Neural cell (in vitro differentiated cells): ENCODE measurements around the gene HIC1. TPM values are rescaled to one million over a fixed set of nuclear protein-coding genes. Genes with fewer than 3 reads are reported as not detected.

Experiments
- H2AFZ ChIP-seq: fragments of 200-600, 300-800 bp; sonication (generic), shearing (Covaris generic); 2 replicates; pipeline ENCODE4 v1.6.0; 2014; ENCODE audit warnings: low read depth, mild to moderate bottlenecking, antibody characterized with exemption, low read length, moderate library complexity
- H3F3A ChIP-seq: fragments of 200-600 bp; shearing (Covaris generic); 2 replicates; pipeline ENCODE4 v1.6.1; 2016; ENCODE audit warnings: mild to moderate bottlenecking, moderate library complexity, mixed read lengths, antibody characterized with exemption, low read length; ENCODE audit not compliant: insufficient read depth, poor library complexity, severe bottlenecking
- H3K27ac ChIP-seq: fragments of 200-600, 300-800 bp; sonication (generic), shearing (Covaris generic); 2 replicates; pipeline ENCODE4 v1.5.1; 2014; ENCODE audit warnings: mild to moderate bottlenecking, low read length, moderate library complexity
- H3K27me3 ChIP-seq: fragments of 300-800, 200-600 bp; sonication (generic), shearing (Covaris generic); 2 replicates; pipeline ENCODE4 v1.6.0; 2014; ENCODE audit warnings: mild to moderate bottlenecking, low read depth, low read length, moderate library complexity; ENCODE audit not compliant: insufficient read depth
- H3K36me3 ChIP-seq: fragments of 300-800, 200-600 bp; sonication (generic), shearing (Covaris generic); 2 replicates; pipeline ENCODE4 v1.5.1; 2014; ENCODE audit warnings: mild to moderate bottlenecking, antibody characterized with exemption, low read length, moderate library complexity; ENCODE audit not compliant: insufficient read depth
- H3K4me2 ChIP-seq: fragments of 300-800, 200-600 bp; sonication (generic), shearing (Covaris generic); 2 replicates; pipeline ENCODE4 v1.6.0; 2014; ENCODE audit warnings: mild to moderate bottlenecking, low read length
- H3K4me3 ChIP-seq: fragments of 300-800, 200-600 bp; sonication (generic), shearing (Covaris generic); 2 replicates; pipeline ENCODE4 v1.5.1; 2014; ENCODE audit warnings: mild to moderate bottlenecking, low read length, moderate library complexity
- H3K79me2 ChIP-seq: fragments of 200-600 bp; shearing (Covaris generic); replicated peaks from 2 replicates; pipeline ENCODE4 v1.6.0; 2014; ENCODE audit warnings: mild to moderate bottlenecking, low read length, moderate library complexity; ENCODE audit not compliant: insufficient read depth
- H3K9ac ChIP-seq: fragments of 300-800, 200-600 bp; sonication (generic), shearing (Covaris generic); 2 replicates; pipeline ENCODE4 v1.6.1; 2016; ENCODE audit warnings: mild to moderate bottlenecking, low read length, mixed read lengths
- H3K9me2 ChIP-seq: fragments of 200-600 bp; shearing (Covaris generic); 2 replicates; pipeline ENCODE4 v1.6.1; 2016; ENCODE audit warnings: mild to moderate bottlenecking, low read length, mixed read lengths; ENCODE audit not compliant: insufficient read depth
- H3K9me3 ChIP-seq: fragments of 200-600, 300-800 bp; sonication (generic), shearing (Covaris generic); 2 replicates; pipeline ENCODE4 v1.6.1; 2016; ENCODE audit warnings: mild to moderate bottlenecking, mixed run types, low read length, moderate library complexity, mixed read lengths
- H4K20me1 ChIP-seq: fragments of 200-600 bp; shearing (Covaris generic); 2 replicates; pipeline ENCODE4 v1.6.1; 2016; ENCODE audit warnings: mild to moderate bottlenecking, mixed run types; ENCODE audit not compliant: insufficient read depth
- CTCF ChIP-seq: fragments of 450-650 bp; IDR thresholded peaks from 2 replicates; pipeline ENCODE4 v1.5.1; 2014; ENCODE audit warnings: antibody characterized with exemption, mild to moderate bottlenecking, moderate library complexity; ENCODE audit not compliant: poor library complexity, severe bottlenecking
- EP300 ChIP-seq: fragments of 450-650 bp; conservative IDR thresholded peaks from 2 replicates; pipeline ENCODE4 v1.6.1; 2014; ENCODE audit warnings: antibody characterized with exemption, mild to moderate bottlenecking, moderate library complexity; ENCODE audit not compliant: poor library complexity, severe bottlenecking
- EZH2 ChIP-seq: fragments of 200-600, 300-800 bp; shearing (Covaris generic), sonication (generic); IDR thresholded peaks from 2 replicates; pipeline ENCODE4 v1.6.1; 2014; ENCODE audit warnings: antibody characterized with exemption, low read length, borderline replicate concordance, mild to moderate bottlenecking; ENCODE audit not compliant: insufficient read depth, poor library complexity, severe bottlenecking
- MXI1 ChIP-seq: fragments of 450-650 bp; conservative IDR thresholded peaks from 2 replicates; pipeline ENCODE4 v1.6.1; 2014; ENCODE audit warnings: antibody characterized with exemption, mild to moderate bottlenecking; ENCODE audit not compliant: poor library complexity, severe bottlenecking
- POLR2AphosphoS5 ChIP-seq: IDR thresholded peaks from 2 replicates; pipeline ENCODE4 v1.6.1; 2012
- RAD21 ChIP-seq: fragments of 450-650 bp; conservative IDR thresholded peaks from 2 replicates; pipeline ENCODE4 v1.6.1; 2014; ENCODE audit warnings: antibody characterized with exemption, mild to moderate bottlenecking, moderate library complexity
- SMC3 ChIP-seq: fragments of 450-650 bp; conservative IDR thresholded peaks from 2 replicates; pipeline ENCODE4 v1.6.1; 2014; ENCODE audit warnings: antibody characterized with exemption, mild to moderate bottlenecking, moderate library complexity; ENCODE audit not compliant: poor library complexity
- TAF1 ChIP-seq: IDR thresholded peaks from 2 replicates; pipeline ENCODE4 v1.6.1; 2012; ENCODE audit warnings: low read depth
- polyA plus RNA-seq: library from polyadenylated mRNA; depleted of rRNA; stranded (reverse); fragments of >200 nt; gene quantifications from 2 replicates; pipeline ENCODE4 v1.2.3, GENCODE V29; 2014
- TF ChIP-seq, protein P1 (sequence below): IDR thresholded peaks from 2 replicates; pipeline ENCODE4 v1.6.1; 2012; ENCODE audit warnings: borderline replicate concordance

The HIC1 gene
- polyA plus RNA-seq, 1 donor from 2014 or later = 2.8 TPM

DNA sequence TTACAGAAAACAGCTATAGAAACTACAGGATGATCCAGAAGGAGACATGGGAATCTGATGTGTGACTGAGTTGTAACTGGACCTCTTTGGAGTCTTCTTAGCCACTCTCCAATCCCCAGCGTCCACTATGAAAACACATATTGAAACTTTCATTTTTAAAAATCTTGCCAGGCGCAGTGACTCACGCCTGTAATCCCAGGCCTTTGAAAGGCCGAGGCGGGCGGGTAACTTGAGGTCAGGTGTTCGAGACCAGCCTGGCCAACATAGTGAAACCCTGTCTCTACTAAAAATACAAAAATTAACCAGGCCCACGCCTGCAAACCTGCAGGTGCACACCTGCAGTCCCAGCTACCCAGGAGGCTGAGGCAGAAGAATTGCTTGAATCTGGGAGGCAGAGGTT lies 53.3 kb downstream of the HIC1 start:
- Histone ChIP-seq H3K9ac (no peak overlapping the region), H3K36me3 (no peaks in the 10 kb centered on the region), H3K27ac (no peak overlapping the region), H4K20me1 (no peaks in the 10 kb centered on the region), H3K9me2 (no peaks in the 10 kb centered on the region), H3F3A (no peaks in the 10 kb centered on the region), H3K9me3 (no peaks in the 10 kb centered on the region), H3K79me2 (no peaks in the 10 kb centered on the region), H3K4me2 (no peak overlapping the region), H3K27me3 (no peaks in the 10 kb centered on the region), H2AFZ (no peak overlapping the region), H3K4me3 (no peak overlapping the region)
- TF ChIP-seq EP300 = no peak
- no peak for TF ChIP-seq TAF1
- TF ChIP-seq RAD21 = no peak
- no peak for TF ChIP-seq POLR2AphosphoS5
- no peak for TF ChIP-seq EZH2
- no peak for TF ChIP-seq SMC3
- TF ChIP-seq, protein P1, sequence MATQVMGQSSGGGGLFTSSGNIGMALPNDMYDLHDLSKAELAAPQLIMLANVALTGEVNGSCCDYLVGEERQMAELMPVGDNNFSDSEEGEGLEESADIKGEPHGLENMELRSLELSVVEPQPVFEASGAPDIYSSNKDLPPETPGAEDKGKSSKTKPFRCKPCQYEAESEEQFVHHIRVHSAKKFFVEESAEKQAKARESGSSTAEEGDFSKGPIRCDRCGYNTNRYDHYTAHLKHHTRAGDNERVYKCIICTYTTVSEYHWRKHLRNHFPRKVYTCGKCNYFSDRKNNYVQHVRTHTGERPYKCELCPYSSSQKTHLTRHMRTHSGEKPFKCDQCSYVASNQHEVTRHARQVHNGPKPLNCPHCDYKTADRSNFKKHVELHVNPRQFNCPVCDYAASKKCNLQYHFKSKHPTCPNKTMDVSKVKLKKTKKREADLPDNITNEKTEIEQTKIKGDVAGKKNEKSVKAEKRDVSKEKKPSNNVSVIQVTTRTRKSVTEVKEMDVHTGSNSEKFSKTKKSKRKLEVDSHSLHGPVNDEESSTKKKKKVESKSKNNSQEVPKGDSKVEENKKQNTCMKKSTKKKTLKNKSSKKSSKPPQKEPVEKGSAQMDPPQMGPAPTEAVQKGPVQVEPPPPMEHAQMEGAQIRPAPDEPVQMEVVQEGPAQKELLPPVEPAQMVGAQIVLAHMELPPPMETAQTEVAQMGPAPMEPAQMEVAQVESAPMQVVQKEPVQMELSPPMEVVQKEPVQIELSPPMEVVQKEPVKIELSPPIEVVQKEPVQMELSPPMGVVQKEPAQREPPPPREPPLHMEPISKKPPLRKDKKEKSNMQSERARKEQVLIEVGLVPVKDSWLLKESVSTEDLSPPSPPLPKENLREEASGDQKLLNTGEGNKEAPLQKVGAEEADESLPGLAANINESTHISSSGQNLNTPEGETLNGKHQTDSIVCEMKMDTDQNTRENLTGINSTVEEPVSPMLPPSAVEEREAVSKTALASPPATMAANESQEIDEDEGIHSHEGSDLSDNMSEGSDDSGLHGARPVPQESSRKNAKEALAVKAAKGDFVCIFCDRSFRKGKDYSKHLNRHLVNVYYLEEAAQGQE = no peak
- TF ChIP-seq CTCF = no peak

- Histone ChIP-seq H3K4me3 (no peak overlapping the region), H3K27ac (no peak overlapping the region), H3K27me3 (no peaks in the 10 kb centered on the region), H2AFZ (no peak overlapping the region), H3F3A (no peaks in the 10 kb centered on the region), H3K79me2 (no peaks in the 10 kb centered on the region), H3K9ac (no peak overlapping the region), H3K9me2 (no peaks in the 10 kb centered on the region), H3K36me3 (no peaks in the 10 kb centered on the region), H3K9me3 (no peaks in the 10 kb centered on the region), H3K4me2 (no peak overlapping the region), H4K20me1 (no peaks in the 10 kb centered on the region)
- no peak for TF ChIP-seq RAD21
These were observed 55.5 kb downstream of the HIC1 start for GRCh38 chr17:2110436-2110835.

DNA sequence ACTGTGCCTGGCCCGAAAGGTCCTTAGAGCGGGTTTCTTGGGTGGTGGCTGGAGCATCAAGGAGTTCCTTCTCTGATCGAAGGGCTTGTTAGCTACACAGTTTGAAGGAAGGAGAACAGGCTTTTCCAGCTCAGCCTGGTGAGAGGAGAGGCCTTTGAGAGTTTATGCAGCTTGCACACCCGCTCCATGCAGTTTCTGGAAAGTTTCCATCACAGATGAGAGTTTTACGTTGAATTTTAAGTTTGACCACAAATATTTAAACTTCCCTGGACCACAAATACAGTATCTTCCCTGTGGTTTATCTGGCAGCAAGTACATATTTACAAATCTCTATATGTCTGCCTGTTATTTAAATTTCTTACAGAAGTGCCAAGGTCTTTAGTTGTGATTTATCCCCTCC lies 56.8 kb downstream of the HIC1 start:
- TF ChIP-seq MXI1 (no peak), RAD21 (no peak), EP300 (no peak), SMC3 (no peak), TAF1 (no peak), POLR2AphosphoS5 (no peak), EZH2 (no peak)
- TF ChIP-seq, protein P1 = no peak
- Histone ChIP-seq H3K9ac (no peak overlapping the region), H3K27me3 (no peaks in the 10 kb centered on the region), H3K36me3 (no peaks in the 10 kb centered on the region), H3K9me3 (no peaks in the 10 kb centered on the region), H2AFZ (no peak overlapping the region), H3K79me2 (no peaks in the 10 kb centered on the region), H3K4me2 (no peak overlapping the region), H3F3A (no peaks in the 10 kb centered on the region), H3K4me3 (no peak overlapping the region), H3K9me2 (no peaks in the 10 kb centered on the region), H4K20me1 (no peaks in the 10 kb centered on the region), H3K27ac (no peak overlapping the region)
